Suppressor macrophage treated with lipopolysaccharide for 4 hours (primary cell): ENCODE results near the gene KRTAP5-1.

ENCODE experiments used
- DNase-seq: peaks from one replicate; pipeline ENCODE4 v3.0.0-alpha.2; 2020

Gene KRTAP5-1

GRCh38 chr11:1540074-1540473 is 45.0 kb downstream of the KRTAP5-1 start:
- DNase-seq: no peak

DNA sequence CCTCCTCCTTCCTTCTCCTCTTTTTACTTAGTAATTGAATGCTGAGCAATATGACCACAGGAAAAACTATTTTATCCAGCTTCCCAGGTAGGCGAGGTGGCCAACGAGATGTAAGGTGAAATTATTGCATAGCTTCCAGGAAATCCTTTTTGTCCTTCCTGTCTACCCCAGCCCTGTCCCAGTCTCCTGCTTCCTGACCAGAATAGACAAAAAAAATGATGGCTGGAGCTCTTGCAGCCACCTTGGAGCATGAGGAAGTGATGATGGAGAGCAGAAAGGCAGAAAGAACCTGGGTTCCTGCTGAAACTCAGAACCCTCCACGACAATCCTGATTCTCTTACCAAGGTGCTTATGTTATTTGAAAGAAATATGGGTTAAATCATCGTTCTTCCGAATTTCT is 46.9 kb downstream of the KRTAP5-1 start:
- no peak for DNase-seq

GRCh38 chr11:1536065-1536843 is 48.8 kb downstream of the KRTAP5-1 start:
- no peak for DNase-seq

GRCh38 chr11:1534682-1535081 is 50.4 kb downstream of the KRTAP5-1 start:
- DNase-seq: no peak
